Stimulated activated CD8-positive, alpha-beta memory T cell treated with anti-CD3 and anti-CD28 coated beads, Interleukin-15, amount 100 ng/mL, for 48 hours (primary cell): Measurements from ENCODE around the gene DCX.
A peak's percentile ranks its signal among the peaks of the same experiment; 100 is the strongest.

Experiments
- DNase-seq, 2 donors: peaks; one replicate each; pipeline ENCODE4 v3.0.0-alpha.2; 2020; ENCODE audit warnings: low read depth in 2 of 2

The DCX gene

DNA sequence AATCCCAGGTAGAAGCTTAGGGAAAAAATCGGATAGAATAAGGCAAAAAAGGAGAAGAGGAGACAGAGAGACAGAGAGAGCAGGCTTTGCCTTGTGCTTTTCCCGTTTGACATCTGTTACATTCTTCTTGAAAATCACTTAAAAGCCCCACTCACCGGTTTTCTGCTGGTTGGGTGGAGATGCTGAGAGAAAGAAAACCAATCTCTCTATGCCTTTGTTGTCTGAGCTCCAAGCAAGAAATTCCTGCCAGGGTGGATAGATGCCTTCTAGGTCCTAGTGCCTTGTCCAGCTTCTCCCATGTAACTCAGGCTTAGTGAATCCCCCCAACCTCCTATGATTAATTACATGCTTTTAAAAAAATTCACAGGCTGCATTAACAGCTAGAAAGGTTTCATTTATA lies at the start of gene DCX:
TSS of gene DCX (minus strand) at position 210 of the 400 bp plus-strand sequence. CDS start 1,794 bp downstream, outside the sequence.
- DNase-seq, result no peak

DNA sequence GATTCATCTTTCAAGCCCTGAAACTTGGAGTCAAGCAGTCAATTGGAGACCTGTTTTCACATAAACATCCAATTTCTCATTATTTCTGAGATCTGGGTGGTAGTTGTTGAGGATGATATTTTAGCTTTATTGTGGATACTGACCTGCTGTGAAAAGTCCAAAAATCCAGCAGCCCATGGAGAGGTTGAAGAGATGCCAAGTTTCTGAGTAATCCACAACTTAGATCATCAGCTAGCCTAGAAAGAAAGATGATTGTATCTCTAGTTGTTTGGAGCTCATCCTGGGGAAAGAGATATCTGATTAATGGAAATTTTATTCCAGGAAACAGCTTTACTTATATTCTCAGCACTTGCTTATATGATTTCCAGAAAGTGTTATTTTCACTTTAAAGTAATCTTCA lies 48.6 kb upstream of the DCX start:
- no peak for DNase-seq

DNA sequence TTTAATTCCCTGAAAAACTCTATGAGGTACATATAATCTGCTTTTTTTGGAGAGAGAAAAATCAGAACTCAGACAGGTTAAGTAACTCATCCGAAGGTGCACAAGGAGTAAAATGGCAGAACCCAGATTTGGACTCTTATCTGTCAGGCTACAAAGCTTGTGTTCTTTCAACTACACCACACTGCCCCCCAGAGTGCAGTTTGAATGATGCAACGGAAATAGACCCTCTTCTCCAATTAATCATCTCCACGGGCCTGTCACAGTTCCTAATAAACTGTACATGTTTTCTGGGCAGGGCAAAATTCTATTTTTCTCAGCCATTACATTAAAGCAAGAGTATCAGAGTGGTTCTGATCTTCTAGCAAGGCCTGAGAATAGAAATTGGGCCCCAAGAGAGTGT lies 35.3 kb upstream of the DCX start:
- DNase-seq, result peak in 1 of 2 donors; percentile 8

DNA sequence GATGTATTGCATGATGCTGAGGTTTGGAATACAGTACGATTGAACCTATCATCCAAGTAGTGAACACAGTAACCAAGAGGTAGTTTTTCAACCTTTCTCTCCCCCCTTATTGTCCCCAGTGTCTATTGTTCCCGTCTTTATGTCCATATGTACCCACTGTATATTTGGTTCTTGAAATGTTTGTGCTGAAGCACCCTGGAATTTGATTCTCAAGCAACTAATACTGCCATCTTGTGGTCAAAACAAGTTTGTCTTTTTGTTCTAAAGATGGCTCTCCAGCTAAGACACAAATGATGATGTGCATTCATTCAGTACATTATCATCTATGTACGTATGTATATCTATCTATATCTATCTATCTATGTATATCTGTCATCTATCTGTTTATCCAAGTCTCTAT lies 33.5 kb upstream of the DCX start:
- no peak for DNase-seq

DNA sequence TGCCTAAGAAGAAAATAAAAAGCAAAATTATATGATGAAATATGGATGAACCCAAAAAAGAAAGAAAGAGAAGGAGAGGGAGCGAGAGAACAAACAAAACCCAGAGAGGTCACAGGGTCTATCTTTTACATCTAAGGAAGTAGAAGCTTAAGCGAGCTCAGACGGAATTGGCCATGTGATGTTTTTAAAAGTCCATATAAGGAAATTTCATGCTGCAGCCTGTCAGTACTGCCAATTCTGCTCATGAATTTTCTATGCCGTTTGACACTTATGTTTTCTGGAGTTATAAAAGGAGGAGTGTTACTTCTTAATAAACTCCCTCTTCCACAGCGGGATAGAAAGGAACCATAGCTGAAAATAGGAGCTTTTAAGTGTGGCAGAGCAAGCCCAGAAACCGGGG lies 32.9 kb upstream of the DCX start:
- no peak for DNase-seq

DNA sequence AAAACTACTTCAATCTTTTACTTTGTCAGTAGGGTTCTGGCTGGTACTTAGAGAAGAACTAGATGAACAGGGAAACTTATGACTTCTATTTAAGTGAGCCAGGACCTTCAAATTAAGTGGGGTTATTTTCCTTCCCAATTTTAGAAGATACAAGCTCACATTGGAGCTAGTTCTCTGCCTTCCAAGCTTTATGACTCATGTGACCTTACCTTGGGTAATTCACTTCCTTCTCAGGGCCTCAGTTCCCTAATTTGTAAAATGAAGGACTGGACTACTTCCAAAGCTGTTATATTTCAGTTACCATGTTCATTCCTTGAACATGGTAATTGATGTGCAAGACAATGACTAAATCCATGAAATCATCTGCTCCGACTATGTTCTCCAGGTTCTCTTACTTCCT lies 32.0 kb upstream of the DCX start:
- no peak for DNase-seq

DNA sequence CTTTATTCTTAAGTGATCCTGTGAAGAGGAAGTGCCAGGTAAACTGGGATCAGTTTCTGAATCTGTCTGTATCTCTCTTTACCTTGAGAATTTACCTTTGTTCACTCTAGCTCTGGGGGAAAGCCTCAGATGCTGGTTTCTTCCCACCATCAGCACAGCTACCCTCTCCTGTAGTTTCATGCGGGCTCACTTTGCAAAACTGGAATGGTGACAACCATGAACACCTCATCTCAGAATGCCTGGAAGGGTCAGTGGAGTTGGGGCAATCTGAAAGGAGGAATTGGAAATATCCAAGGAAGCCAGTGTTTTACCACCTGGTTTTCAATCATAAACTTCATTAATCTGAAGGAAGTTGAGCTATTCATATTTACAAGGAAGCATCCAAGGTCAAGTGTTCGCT lies 30.8 kb upstream of the DCX start:
- no peak for DNase-seq

DNA sequence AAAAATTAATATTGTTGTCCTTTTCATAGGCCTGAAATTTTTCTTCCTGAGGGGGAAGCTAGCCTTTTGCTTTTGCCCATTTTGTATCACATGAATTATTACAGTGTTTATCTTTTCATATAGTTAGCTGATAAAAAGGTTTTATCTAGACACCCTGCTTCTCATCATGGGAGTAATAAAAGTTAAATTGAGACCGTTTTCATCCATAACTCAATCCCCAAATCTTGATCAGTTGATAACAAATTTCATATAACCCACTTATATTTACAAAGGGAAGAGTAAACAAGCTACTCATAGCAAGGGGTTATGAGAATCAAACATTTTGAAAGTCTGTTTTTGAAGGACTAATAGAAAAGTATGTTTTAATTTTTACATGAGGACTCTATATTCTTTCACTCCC lies 23.5 kb upstream of the DCX start:
- DNase-seq, result no peak

DNA sequence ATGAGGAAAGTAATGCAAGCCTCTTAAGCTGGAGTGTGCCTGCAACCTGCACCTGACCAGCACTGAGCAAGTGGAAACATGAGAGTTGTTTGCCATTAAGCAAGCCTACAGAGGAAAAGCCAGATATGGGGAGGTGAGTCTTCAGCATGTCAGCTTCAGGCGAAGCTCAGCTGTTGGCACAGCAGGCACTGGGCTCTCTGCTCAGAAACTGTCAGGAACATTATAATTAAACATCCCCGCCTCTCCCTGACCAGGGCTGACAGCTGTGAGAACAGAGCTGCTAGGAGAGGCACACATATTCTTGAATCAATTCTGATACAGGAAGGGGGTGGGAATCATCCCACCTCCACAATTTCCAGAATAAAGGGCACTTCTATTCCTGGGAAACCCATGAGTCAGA lies 19.0 kb upstream of the DCX start:
- no peak for DNase-seq

DNA sequence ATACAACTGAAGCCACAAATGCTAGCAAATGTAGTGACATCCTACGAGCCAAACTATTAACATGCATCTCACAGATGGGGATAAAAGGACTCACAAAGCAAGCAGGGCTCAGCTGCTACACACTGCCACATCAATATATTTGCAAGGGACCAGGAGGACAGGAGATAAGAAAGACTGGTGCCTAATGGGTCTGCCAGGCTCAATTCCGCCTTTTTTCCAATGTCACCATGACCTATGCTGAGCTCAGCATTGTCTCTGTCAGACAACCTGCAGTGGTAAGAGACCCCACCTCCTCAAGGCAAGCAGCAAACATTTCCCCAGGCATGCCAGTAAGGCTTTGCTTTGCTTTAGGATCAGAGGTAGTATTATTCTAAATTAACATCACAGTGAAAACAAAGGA lies 435 bp downstream of the DCX start:
- no peak for DNase-seq

DNA sequence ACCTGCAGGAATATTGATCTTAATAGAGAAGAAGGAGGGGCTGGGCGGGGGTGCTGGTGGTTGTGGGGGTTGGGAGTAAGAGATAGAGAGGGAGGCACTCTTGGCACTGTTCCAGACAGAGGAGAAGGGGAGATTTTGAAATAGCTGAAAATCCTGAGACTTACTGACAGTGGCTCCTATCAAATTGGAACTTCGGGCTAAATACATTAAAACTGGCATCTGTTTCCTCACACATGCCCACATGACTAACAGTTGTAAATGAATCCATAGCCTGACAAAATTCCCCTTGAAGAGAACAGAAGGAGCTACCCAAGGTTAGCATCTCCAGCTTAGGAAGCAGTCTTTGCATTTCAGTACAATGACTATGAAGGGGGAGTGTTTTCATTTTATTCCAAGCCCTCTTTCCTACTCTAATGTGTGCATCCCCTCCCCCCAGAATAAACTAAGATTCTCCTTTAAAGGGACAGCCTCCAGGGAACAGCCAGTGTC lies 1.4 kb downstream of the DCX start:
- no peak for DNase-seq

DNA sequence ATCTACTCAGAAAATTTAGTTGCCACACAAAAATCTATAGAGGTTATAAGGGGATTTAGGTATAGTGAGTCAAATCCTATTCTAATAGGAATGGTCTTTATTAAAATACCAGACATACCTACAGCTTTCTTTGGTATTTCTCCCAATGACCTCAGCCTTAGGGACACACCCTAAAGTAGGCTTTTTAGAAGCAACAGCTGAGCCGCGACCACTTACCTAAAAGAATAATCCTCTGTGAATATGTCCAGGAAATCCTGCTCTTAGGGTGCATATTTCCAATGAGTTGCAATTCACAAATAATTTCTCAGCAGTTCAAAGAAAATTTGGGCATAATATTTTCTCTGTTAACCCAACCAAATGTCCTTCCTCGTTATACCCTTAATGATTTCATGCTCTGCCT lies 2.7 kb downstream of the DCX start:
- DNase-seq, result no peak

DNA sequence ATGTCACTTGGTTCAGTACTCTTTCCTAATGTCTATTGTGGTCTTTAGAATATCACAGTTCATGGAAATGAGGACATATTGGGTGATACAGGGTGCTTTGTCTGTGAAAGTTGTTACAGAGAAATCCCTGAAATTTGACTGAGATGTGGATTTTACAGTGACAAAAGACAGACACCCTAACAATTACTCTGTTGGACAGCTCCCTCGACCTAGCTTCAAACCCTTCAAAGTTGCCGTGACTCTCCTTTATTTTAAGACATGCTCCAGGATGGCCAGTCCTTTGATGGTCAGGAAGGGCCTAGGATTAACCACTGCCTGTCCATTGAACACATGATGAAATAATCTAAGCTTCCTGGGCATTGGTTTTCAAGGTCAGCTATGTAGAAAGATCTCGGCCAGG lies 4.0 kb downstream of the DCX start:
- no peak for DNase-seq

DNA sequence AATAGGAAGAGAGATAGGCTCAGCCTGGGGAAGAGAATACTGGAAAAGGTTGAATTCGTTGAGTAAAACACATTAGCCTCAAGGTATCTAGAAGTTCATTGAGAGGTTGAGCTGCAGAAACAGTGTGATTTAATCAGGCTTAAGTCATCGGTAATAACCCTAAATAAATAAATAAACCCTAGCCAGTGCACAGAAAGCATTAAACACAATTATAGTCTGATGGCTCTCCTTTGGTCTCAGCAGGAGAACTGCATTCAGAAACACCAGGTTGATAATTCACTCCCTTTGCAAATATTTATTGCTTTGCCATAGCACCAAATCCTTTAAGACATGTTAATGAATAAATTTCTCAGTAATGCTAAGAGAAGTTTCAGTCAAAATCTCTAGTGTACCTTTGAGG lies 9.6 kb downstream of the DCX start:
- no peak for DNase-seq

DNA sequence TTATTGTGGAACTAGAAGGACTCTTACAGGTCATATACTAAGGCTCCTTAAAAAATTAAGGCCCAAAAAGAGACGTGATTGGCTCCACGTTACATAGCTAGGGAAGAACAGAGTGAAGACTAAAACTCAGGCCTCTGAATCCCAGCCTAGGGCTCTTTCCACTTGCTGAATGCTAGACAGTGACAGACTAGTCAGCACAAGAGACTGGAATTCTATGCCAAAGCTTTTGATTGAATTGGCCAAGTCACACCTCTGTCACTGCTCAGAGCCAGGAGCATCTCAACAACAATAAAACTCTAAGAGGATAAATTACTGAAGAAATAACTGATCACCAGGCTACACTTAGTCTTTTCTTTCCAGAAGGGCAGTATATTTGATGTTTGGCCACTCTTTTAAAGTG lies 16.8 kb downstream of the DCX start:
- no peak for DNase-seq

DNA sequence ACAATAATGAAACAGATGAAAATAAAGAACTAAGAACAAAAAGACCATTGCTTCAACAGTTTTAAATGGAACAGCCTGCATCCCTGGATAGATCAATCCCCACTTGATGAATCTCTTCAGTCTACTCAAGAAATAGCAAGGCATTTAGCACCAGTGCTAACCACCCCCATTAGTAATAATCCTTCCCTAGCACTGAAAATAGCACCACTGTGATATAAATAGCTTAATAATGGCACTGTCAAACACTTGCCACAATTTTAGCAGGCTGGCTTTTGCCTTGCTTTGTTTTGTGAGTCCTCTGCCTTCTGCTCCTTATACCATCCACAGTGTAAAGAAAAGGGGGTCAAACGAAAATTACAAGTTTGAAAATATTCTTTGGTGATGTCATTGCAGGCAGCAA lies 17.4 kb downstream of the DCX start:
- no peak for DNase-seq

DNA sequence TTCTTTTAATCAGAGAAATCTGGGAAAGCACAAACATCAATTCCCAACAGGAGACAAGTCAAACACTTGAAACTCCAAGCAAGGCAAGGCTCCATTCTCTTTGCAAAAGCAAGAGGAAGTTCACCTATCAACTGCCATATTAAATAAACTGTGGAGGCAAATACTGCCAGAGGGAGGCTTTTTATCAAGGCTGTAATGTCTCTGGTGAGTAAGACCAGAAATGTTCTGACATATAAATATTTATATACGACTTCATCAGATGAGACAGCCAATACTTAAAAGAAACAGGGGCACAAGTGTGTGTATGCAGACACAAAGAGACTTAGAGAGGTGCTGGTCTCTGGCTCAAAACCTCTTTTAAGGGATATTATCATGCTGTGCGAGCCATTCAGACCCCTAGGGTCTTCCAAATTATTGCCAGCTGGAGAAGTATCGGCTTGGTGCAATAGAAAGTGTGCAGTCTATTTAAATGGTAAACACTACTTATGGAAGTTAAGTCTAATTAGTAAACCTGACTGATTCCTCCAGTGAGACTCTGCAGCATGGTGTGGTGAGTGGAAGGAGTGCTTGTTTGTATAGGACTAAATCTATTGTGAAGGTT lies 24.4 kb downstream of the DCX start:
- no peak for DNase-seq

DNA sequence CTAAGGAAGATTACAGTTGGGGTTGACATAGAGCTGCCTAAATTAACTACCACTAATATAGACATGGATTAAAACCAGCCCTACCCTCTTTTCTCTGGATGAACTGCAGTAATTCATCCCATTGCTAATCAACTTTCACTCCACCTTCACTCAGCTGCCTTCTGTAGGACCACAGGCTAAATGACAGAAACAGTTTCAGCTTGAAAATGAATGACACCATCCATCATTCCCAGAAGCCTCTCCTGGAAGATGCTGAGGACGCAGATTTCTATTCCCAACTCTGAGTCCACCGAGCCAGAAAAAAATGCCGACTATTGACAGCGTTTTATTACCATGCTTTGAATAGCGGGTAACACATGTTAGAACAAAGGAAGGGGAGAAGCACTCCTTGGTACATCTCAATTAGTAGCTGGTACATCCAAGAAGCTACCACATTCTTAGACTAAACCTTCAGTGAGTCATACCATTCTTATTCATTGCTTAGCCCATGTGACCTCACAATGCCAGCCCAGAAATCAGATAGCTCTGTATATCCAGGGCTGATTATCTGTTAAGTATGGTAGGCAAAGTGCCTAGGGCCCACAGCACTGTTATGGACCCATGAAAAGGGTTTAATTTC lies 25.3 kb downstream of the DCX start:
- no peak for DNase-seq

DNA sequence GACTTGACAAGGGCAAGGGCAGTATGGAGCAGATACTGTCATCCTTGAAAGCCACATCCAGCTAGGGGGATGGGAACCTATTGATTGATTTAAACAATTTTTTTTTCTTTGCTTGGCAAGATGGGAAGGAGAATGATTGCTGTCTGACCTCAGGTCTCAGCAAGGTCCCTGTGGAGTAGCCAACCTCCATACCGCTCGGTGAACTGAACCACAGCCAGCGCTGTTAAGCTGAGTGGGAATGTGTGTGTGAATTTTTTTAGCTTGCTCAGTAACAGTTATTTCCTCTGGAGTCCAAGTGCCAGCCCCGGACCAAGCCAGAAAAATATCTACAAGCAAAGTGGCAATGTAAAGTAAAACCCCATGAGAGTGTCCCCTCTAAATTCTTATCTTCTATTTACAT lies 25.9 kb downstream of the DCX start:
- no peak for DNase-seq

DNA sequence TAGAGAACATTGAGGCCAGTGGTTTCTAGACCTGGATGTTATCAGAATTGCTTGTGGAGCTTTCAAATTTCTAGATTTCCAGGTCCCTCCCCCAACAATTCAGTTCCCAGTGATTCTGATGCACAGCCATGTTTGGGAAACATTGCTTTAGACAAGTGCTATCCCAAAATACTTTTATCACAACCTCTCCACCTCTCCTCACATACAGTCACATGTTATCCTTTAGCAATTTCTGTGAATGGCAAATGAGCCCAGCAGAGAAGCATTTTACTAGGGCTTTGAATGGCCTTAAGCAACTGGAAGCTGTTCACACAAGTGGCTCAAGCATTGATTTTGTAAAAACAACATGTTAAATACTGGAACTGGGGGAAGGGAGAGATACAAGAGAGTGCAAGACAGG lies 29.7 kb downstream of the DCX start:
- no peak for DNase-seq

DNA sequence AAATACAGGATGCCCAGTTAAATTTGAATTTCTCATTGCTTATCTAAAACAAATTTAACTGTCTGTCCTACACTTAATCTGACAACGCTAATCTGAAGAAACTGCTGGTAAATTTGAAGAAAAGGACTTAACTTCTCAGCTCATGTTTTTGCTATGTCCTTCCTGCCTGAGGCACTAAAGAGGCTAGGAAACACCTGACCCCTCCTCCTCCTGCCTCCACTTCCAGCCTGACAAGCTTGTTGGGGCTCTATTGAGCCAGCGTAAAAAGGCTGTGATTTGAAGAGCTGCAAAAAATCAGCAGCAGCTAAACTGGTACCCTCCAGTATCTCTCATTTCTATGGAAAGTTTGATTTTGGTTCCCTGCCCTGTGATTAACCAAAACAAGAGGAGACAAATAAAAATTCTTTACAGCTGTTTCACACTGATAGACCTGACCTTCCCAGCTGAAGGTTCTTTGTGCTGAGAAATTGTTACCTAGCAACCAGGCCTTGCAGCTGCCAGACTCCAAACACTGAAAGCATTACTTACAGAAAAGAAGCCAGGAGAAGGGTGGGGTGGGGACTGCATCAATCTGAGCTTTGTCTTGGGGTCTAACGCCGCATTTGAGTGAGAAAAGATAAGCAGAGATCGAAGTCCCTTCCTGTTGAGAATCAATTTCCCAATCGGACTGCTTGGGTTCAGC lies 35.0 kb downstream of the DCX start:
- no peak for DNase-seq

DNA sequence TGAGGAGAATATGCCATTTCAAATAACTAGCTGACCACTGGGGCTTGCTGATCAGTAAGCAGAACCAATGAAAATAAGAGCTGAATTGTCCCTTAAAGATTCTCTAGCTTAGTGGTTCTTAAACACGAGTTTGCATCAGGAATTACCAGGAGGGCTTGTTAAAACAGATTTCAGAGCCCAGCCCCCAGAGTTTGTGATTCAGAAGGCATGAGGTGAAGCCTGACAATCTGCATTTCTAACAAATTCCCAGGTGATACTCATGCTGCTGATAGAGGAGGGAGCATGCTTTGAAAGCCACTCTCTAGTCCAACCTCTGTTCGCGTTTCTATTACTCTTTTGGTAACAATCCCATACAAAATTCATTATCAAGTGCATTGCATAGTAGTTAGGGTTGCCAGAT lies 35.5 kb downstream of the DCX start:
- no peak for DNase-seq

DNA sequence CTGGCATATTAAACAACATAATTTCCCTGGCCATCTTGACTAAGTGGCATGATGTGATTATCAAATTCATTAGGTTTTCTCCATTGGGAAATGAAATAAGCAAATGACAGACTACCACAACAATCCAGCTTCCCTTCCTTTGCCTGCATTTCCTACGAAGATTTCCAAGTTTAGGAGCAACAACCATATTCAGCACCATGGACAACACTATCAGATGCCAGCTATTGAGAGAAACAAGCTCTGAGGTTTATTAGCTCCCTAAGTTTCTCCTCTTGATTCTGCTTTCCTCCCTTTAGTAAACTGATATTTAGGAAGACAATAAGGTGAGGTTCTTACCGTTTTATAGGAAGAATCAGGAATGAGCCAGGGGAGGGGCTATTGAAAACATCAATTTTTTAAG lies 36.2 kb downstream of the DCX start:
- no peak for DNase-seq
